NCI-H1417 (cell line): Measurements from ENCODE around the gene PAX1.

Experiments
- DNase-seq, 3 experiments: peaks; one replicate each; lab custom pipeline; 2025; lab: John Stamatoyannopoulos, UW

PAX1 gene

DNA sequence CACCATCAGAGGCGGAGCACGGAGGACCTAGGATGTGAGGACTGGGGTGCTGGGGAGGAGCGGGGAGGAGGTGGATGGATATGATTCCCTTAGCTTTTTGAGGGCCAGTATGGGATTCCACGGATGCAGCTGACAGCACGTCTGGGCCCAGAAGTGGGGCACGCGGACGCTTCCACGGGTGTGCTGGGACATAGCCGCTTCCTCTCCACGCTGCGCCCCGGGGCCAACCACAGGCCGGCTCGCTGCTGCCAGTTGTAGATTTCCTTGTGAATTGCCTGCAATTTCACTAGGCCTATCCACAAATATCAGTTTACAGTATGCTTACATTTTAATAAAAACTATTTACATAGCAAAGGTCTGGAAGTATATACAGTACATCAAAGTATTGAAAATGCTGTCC lies 23.9 kb downstream of the PAX1 start:
- no peak for DNase-seq

DNA sequence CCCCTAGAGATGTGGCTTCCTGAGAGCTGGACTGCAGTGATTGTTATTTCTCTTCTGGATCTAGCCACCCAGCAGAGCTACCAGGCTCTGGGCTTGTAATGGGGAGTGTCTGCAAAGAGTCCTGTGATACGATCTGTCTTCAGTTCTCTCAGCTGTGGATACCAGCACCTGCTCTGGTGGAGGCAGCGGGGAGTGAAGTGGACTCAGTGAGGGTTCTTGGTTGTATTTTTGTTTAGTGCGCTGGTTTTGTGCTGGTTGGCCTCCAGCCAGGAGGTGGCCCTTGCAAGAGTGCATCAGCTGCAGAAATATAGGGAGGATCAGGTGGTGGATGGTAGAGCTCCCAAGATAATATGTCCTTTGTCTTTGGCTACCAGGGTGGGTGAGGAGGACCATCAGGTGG lies 33.7 kb downstream of the PAX1 start:
- peak in 1 of 3 experiments; percentile 20 for DNase-seq

DNA sequence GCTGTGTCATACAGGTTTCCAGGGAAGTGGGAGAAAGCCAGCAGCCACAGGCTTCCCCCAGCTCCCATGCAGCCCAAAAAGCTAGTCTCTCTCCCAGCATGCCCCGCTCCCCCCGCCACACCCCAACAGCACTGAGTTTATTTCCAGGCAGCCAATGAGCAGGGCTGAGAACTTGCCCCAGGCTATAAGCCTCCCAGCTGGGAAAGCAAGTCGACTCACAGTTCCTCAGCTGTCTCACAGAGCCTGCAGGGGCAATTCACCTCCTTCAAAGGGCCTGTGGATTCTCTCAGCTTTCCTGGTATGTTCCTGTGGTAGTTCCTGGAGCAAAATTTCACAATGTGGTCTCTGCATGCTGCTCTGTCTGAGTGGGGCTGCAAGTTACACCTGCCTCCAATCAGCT lies 34.2 kb downstream of the PAX1 start:
- peak in 1 of 3 experiments; percentile 11 for DNase-seq

- DNase-seq: no peak
Observed at GRCh38 chr20:21741266-21741665, 35.8 kb downstream of the PAX1 start.

DNA sequence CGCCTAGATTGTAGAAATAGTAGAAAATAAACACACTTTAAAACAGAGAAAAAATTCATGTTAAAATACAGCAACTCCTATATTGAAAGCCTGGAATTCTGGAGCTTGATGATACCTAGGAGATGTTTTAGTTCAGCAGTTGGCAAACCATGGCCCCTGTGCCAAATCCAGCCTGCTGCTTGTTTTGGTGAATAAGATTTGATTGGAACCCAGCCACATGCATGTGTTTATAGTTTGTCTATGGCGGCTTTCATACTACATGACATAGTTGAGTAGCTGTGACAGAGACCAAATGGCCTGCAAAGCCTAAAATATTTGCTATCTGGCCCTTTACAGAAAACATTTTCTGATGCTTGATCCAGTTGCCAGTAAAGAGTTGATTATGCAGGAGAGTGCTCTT lies 57.2 kb downstream of the PAX1 start:
- DNase-seq: no peak

DNA sequence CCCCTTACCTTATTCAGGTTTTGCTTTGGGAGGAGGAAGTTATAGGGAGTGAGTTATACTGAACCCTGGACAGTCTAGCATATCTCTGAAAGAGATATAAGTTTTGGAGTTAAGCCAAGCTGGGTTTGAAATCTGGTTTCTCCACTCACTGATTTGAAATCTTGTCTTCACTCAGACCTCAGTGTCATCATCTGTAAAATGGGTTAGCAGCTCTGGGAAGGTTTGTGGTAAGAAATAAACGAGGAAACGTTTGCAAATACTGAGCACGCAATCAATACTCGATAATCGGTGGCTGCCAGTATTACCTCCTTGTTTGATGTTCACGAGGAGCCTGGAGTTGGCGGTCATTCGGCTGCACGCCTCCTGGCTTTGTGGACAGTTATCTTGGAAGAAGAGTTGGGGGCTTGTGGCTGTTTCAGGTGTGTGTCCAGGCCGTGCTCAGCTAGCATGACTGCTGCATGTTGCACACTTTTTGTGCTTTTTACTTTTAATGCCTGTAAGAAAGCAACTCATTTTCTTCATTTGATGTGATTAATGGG lies 61.8 kb downstream of the PAX1 start:
- DNase-seq: no peak

DNA sequence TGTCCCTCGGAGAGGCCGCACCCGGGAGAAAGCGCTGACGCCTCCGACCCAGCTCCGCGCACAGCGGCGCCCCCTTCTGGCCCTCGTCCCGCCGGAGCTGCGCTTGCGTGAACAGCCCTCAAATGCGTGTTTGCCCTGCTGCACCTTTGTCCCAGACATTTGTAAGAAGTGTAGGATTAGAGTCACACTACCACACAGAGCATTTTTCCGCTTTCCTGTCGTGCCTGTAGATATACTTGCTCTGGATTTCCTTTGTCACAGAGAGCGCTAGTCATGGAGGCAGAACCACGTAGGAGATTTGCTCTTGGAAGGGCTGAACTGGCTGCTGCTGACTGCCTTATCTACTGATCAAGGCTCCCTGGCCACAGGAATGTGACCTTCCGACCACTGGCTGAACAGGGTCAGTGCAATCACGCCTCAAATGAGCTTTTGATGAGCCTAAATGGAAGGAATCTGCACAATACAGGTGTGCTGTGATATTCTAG lies 62.3 kb downstream of the PAX1 start:
- DNase-seq: no peak
